ENCODE results near the gene TMEM37.

- TF ChIP-seq, protein P1, sequence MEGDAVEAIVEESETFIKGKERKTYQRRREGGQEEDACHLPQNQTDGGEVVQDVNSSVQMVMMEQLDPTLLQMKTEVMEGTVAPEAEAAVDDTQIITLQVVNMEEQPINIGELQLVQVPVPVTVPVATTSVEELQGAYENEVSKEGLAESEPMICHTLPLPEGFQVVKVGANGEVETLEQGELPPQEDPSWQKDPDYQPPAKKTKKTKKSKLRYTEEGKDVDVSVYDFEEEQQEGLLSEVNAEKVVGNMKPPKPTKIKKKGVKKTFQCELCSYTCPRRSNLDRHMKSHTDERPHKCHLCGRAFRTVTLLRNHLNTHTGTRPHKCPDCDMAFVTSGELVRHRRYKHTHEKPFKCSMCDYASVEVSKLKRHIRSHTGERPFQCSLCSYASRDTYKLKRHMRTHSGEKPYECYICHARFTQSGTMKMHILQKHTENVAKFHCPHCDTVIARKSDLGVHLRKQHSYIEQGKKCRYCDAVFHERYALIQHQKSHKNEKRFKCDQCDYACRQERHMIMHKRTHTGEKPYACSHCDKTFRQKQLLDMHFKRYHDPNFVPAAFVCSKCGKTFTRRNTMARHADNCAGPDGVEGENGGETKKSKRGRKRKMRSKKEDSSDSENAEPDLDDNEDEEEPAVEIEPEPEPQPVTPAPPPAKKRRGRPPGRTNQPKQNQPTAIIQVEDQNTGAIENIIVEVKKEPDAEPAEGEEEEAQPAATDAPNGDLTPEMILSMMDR (IDR thresholded peaks at IDR 0.05; ENCODE audit: low read depth, low read length), result no peak
- TF ChIP-seq POLR2A (IDR thresholded peaks at IDR 0.05; ENCODE audit: extremely low read depth, insufficient read length), result no peak
- no peak for TF ChIP-seq MYC (IDR thresholded peaks at IDR 0.05; ENCODE audit: low read depth, low read length)
These were observed 12.6 kb upstream of the TMEM37 start for GRCh38 chr2:119419065-119419464.

All from NB4 (cell line).